ENCODE measurements around the gene PTGER2.
A peak's percentile ranks its signal among the peaks of the same experiment; 100 is the strongest.

The PTGER2 gene

DNA sequence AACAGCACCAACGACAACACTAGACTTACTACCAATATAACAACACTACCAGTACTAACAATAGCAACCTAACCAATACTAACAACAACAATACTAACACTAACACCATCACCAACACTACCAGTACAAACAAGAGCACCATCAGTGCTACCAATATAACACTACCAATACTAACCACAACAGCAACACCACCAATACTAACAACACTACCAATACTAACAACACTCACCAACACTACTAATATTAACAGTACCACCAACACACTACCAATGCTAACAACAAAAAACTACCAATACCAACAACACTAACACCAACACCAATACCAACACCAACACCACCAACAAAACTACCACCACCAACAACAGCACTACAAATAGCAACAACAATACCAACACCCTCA is 25.1 kb downstream of the PTGER2 start:
- Histone ChIP-seq H3K4me3 (ENCODE audit: low read length in 2 of 2) (no peak overlapping the region), H3K9me3 (ENCODE audit: control insufficient read depth in 2 of 2, low read length in 2 of 2) (no peaks in the 10 kb centered on the region), H3K9ac (ENCODE audit: low read length in 2 of 2) (no peak overlapping the region), H3K27me3 (ENCODE audit: control insufficient read depth in 1 of 2, insufficient read depth in 2 of 2, low read length in 2 of 2) (no peaks in the 10 kb centered on the region), H3K27ac (ENCODE audit: low read length) (no peak overlapping the region), H3K36me3 (ENCODE audit: control insufficient read depth in 2 of 2, insufficient read depth in 2 of 2, low read length in 2 of 2) (no peaks in the 10 kb centered on the region), H3K4me1 (ENCODE audit: control insufficient read depth, insufficient read depth, low read length) (peaks cover 5% of the 10 kb centered on the region)

DNA sequence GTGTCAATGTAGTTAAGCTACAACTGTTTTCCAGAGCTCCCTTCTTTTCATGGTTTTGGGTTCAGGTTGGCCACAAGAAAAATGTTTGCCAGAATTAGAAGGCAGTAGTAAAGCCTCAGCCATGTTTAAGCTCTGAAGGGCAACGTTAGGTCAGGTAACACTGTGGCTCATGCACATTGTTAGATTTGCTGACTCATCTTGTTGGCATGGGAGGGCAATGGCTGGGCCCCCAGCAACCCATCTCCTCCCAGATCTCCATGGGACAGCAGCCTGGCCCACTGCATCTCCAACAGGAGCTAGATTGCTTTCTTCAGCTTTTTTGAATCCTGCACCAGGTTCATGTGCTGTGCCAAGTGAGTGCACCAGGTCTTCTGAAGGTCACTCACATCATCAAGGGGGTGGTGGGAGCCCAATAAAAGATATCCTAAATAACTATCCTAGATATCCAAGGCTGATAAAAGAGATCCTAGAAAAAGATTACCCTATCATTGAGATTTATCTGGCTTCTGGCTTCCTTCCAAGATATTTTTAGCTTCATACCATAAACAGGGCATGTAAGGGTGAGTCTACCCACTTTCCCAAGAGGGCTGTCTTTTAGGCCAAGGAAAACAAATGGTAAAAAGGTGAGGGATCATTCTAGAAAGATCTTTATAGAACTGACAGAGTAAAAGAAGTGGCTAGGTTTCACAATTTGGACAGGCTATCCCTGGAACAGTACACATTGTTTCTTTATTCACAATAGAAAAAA is 28.9 kb downstream of the PTGER2 start:
- Histone ChIP-seq H3K4me1 (ENCODE audit: control insufficient read depth, insufficient read depth, low read length) (peaks cover 5% of the 10 kb centered on the region), H3K9me3 (ENCODE audit: control insufficient read depth in 2 of 2, low read length in 2 of 2) (no peaks in the 10 kb centered on the region), H3K4me3 (ENCODE audit: low read length in 2 of 2) (no peak overlapping the region), H3K9ac (ENCODE audit: low read length in 2 of 2) (no peak overlapping the region), H3K36me3 (ENCODE audit: control insufficient read depth in 2 of 2, insufficient read depth in 2 of 2, low read length in 2 of 2) (no peaks in the 10 kb centered on the region), H3K27ac (ENCODE audit: low read length) (no peak overlapping the region), H3K27me3 (ENCODE audit: control insufficient read depth in 1 of 2, insufficient read depth in 2 of 2, low read length in 2 of 2) (no peaks in the 10 kb centered on the region)

DNA sequence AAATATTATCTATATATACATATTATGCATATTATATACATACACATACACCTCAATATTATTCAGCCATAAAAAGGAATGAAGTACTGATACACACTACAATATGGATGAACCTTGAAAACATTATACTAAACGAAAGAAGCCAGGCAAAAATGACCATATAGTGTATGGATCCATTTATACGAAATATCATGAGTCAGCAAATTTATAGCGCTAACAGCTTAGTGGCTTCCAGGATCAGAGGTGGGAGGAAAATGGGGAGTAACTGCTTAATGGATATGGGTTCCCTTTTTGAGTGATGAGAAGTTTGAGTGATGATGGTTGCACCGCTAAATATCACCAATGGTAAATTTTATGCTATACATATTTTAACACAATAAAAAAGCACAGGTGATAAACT is 32.7 kb downstream of the PTGER2 start:
- Histone ChIP-seq H3K9ac (ENCODE audit: low read length in 2 of 2) (no peak overlapping the region), H3K27ac (ENCODE audit: low read length) (no peak overlapping the region), H3K9me3 (ENCODE audit: control insufficient read depth in 2 of 2, low read length in 2 of 2) (no peaks in the 10 kb centered on the region), H3K27me3 (ENCODE audit: control insufficient read depth in 1 of 2, insufficient read depth in 2 of 2, low read length in 2 of 2) (no peaks in the 10 kb centered on the region), H3K4me3 (ENCODE audit: low read length in 2 of 2) (no peak overlapping the region), H3K36me3 (ENCODE audit: control insufficient read depth in 2 of 2, insufficient read depth in 2 of 2, low read length in 2 of 2) (no peaks in the 10 kb centered on the region), H3K4me1 (ENCODE audit: control insufficient read depth, insufficient read depth, low read length) (peaks cover 21% of the 10 kb centered on the region)

DNA sequence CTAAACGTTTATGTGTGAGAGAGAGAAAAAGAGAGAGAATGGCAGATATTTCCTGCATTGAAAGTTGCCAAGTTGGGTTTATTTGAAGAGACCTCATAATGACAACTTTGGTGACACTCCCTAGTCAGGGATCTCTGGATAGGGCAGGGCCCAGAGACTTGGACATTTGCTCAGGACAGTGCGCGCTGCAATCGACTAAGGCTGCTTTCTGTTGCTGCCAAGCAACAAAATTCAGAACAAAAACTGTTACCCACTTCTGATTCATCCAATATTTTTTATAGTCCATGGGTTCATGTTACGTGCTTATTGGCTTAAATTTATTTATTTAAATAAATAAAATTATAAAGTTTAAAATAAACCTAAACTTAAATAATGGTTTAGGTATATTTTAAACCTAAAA is 34.2 kb downstream of the PTGER2 start:
- H3K4me3 ChIP-seq (ENCODE audit: low read length in 2 of 2) = no peak overlapping the region
- H3K9ac ChIP-seq (ENCODE audit: low read length in 2 of 2) = no peak overlapping the region
- no peaks in the 10 kb centered on the region for H3K27me3 ChIP-seq (ENCODE audit: control insufficient read depth in 1 of 2, insufficient read depth in 2 of 2, low read length in 2 of 2)
- H3K4me1 ChIP-seq (ENCODE audit: control insufficient read depth, insufficient read depth, low read length) = peaks cover 23% of the 10 kb centered on the region
- no peak overlapping the region for H3K27ac ChIP-seq (ENCODE audit: low read length)
- H3K36me3 ChIP-seq (ENCODE audit: control insufficient read depth in 2 of 2, insufficient read depth in 2 of 2, low read length in 2 of 2) = no peaks in the 10 kb centered on the region
- no peaks in the 10 kb centered on the region for H3K9me3 ChIP-seq (ENCODE audit: control insufficient read depth in 2 of 2, low read length in 2 of 2)

DNA sequence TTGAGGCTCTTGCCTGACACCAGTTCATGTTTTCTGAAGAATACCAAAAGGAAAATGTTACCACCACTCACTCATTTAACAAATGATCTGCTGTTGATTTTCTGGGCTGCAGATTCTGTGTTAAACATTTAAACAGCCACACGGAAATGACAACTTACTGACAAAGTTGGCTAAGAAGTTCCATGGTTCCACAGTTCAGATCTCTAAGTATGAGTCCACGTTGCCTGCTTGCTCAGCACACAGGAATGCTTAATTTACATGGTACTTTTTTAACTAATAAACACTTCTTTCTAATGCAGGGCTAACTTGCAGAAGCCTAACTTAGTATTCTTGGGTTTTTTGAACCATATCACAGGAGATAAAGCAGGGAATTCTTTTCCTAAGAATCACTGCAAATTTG is 34.7 kb downstream of the PTGER2 start:
- Histone ChIP-seq H3K27me3 (ENCODE audit: control insufficient read depth in 1 of 2, insufficient read depth in 2 of 2, low read length in 2 of 2) (no peaks in the 10 kb centered on the region), H3K4me3 (ENCODE audit: low read length in 2 of 2) (no peak overlapping the region), H3K9ac (ENCODE audit: low read length in 2 of 2) (no peak overlapping the region), H3K36me3 (ENCODE audit: control insufficient read depth in 2 of 2, insufficient read depth in 2 of 2, low read length in 2 of 2) (no peaks in the 10 kb centered on the region), H3K27ac (ENCODE audit: low read length) (no peak overlapping the region), H3K9me3 (ENCODE audit: control insufficient read depth in 2 of 2, low read length in 2 of 2) (no peaks in the 10 kb centered on the region), H3K4me1 (ENCODE audit: control insufficient read depth, insufficient read depth, low read length) (peaks cover 23% of the 10 kb centered on the region)

DNA sequence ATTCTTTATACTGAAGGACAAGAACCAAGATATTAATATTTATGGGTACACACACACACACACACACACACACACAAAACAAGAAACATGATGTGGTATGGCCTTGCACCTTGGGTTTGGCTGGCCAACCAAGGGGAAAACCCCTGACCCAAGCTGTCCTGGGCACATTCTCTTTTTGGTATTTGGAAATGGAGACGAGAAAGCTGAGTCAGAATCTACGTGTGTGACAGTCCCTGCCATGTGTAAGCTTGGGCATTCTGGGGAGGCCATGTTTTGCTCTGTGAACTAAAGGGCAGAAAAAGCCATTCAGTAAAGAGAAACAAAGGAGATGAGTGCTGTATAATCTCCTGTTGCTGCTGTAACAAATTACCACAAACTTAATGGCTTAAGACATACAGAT is 35.6 kb downstream of the PTGER2 start:
- no peak overlapping the region for H3K9ac ChIP-seq (ENCODE audit: low read length in 2 of 2)
- no peaks in the 10 kb centered on the region for H3K9me3 ChIP-seq (ENCODE audit: control insufficient read depth in 2 of 2, low read length in 2 of 2)
- peaks cover 23% of the 10 kb centered on the region for H3K4me1 ChIP-seq (ENCODE audit: control insufficient read depth, insufficient read depth, low read length)
- H3K27ac ChIP-seq (ENCODE audit: low read length) = peak overlapping the region; percentile 89
- no peaks in the 10 kb centered on the region for H3K27me3 ChIP-seq (ENCODE audit: control insufficient read depth in 1 of 2, insufficient read depth in 2 of 2, low read length in 2 of 2)
- no peak overlapping the region for H3K4me3 ChIP-seq (ENCODE audit: low read length in 2 of 2)
- H3K36me3 ChIP-seq (ENCODE audit: control insufficient read depth in 2 of 2, insufficient read depth in 2 of 2, low read length in 2 of 2) = no peaks in the 10 kb centered on the region

DNA sequence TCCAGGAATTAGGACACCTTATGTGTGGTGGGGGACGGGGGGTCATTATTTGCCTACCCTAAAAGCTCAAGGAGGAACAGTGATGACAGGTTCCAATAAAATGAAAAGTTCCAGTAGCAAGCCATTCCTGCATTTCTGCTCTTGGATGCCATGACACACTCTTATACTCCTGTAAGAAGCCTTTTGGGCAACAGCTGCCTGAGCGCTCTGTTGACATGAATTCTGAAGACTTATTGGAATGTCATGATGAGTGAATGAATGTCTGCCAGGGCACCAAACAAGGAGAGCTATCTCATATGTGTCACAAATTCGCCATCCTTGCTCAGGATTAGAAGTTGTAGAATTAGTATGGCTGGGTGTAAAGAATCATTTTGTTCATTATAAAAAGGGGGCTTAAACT is 36.3 kb downstream of the PTGER2 start:
- H3K27ac ChIP-seq (ENCODE audit: low read length) = peak overlapping the region; percentile 89
- no peaks in the 10 kb centered on the region for H3K27me3 ChIP-seq (ENCODE audit: control insufficient read depth in 1 of 2, insufficient read depth in 2 of 2, low read length in 2 of 2)
- peaks cover 27% of the 10 kb centered on the region for H3K4me1 ChIP-seq (ENCODE audit: control insufficient read depth, insufficient read depth, low read length)

DNA sequence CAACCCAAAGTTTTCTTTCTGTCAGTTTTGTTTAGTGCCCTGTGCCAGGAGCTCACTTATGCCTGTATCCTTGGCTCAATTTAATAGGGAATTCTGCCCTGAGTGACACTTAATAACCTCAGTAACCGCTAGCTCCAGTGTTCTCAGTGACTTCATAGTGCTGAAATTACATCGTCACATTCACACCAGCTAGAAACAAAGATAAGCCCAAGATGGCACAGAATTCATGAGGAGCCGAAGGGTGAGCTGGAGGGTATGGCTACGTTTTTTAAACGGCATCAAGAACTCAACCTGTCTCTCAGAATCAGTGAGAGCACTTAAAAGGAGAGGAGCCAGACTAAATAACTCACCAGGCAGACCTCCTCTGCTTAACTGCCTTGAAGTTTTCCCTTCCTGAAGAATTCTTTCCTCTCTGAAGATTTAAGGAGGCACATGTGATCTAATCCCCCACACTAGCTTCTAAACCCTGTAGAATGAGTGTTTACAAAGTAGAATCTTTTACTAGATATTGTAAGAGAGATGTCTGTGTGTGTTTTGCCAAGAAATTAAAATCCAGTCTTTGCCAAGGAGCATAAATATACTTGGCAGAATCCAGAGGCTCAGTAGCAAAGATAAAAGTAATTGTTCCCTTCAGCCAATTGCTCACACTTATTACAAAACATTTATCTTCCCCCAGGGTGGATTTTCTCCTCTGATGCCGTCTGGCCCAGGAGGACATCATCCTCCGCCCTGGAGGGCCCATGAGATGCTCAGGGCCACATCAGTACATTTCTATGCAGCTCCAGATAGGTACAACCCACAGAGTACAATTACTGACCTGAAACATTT is 37.3 kb downstream of the PTGER2 start:
- Histone ChIP-seq H3K27me3 (ENCODE audit: control insufficient read depth in 1 of 2, insufficient read depth in 2 of 2, low read length in 2 of 2) (no peaks in the 10 kb centered on the region), H3K4me1 (ENCODE audit: control insufficient read depth, insufficient read depth, low read length) (peaks cover 27% of the 10 kb centered on the region), H3K36me3 (ENCODE audit: control insufficient read depth in 2 of 2, insufficient read depth in 2 of 2, low read length in 2 of 2) (no peaks in the 10 kb centered on the region), H3K27ac (ENCODE audit: low read length) (peak overlapping the region; percentile 89), H3K9ac (ENCODE audit: low read length in 2 of 2) (peak overlapping the region; percentile 50 to 72), H3K9me3 (ENCODE audit: control insufficient read depth in 2 of 2, low read length in 2 of 2) (no peaks in the 10 kb centered on the region), H3K4me3 (ENCODE audit: low read length in 2 of 2) (no peak overlapping the region)

More for the DNA sequence above, 36.3 kb downstream of the PTGER2 start:
- H3K9ac ChIP-seq (ENCODE audit: low read length in 2 of 2) = peak overlapping the region; percentile 31 to 47
- no peak overlapping the region for H3K4me3 ChIP-seq (ENCODE audit: low read length in 2 of 2)
- no peaks in the 10 kb centered on the region for H3K9me3 ChIP-seq (ENCODE audit: control insufficient read depth in 2 of 2, low read length in 2 of 2)
- no peaks in the 10 kb centered on the region for H3K36me3 ChIP-seq (ENCODE audit: control insufficient read depth in 2 of 2, insufficient read depth in 2 of 2, low read length in 2 of 2)

DNA sequence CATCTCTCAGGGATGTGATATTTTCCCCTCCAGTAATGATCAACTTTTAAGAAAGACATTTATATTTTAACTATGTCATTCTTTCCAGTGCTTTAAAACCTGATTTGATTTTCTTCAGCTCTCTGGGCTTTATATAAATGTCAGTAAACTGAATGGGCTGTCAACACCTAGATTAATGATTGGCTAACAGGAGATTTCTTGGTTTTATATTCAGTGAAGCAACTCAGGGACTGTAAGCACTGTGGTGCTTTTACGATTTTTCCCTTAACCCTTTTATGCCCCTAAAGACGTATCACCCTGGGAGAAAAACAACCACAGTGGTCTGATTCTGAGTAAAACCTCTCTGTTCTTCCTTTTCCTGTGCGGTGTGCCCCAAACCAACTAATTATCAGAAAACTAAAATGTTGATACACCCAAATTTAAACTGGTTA is 38.0 kb downstream of the PTGER2 start:
- Histone ChIP-seq H3K4me3 (ENCODE audit: low read length in 2 of 2) (no peak overlapping the region), H3K9me3 (ENCODE audit: control insufficient read depth in 2 of 2, low read length in 2 of 2) (no peaks in the 10 kb centered on the region), H3K27me3 (ENCODE audit: control insufficient read depth in 1 of 2, insufficient read depth in 2 of 2, low read length in 2 of 2) (no peaks in the 10 kb centered on the region), H3K27ac (ENCODE audit: low read length) (peak overlapping the region; percentile 89), H3K9ac (ENCODE audit: low read length in 2 of 2) (peak overlapping the region in 1 of 2 donors; percentile 30), H3K36me3 (ENCODE audit: control insufficient read depth in 2 of 2, insufficient read depth in 2 of 2, low read length in 2 of 2) (no peaks in the 10 kb centered on the region), H3K4me1 (ENCODE audit: control insufficient read depth, insufficient read depth, low read length) (peaks cover 27% of the 10 kb centered on the region)

DNA sequence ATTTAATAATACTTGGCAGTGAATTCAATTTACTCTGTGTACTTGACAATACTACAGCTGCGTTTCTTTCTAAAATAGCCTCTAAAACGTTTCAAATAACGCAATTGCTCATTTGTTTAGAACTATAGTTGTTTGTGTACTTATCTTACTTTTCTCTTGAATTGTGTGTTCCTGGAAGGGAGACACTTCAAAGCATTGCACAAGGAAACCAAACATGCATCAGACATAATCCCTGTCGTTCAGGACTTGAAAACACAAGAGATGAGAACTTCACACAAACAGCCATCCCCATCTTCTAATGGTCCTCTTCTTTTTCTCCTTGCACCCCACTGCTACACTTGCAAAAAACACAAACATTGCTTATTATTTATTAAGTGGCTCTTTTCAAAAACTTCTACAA is 38.5 kb downstream of the PTGER2 start:
- Histone ChIP-seq H3K9me3 (ENCODE audit: control insufficient read depth in 2 of 2, low read length in 2 of 2) (no peaks in the 10 kb centered on the region), H3K4me1 (ENCODE audit: control insufficient read depth, insufficient read depth, low read length) (peaks cover 27% of the 10 kb centered on the region), H3K4me3 (ENCODE audit: low read length in 2 of 2) (no peak overlapping the region), H3K9ac (ENCODE audit: low read length in 2 of 2) (no peak overlapping the region), H3K27me3 (ENCODE audit: control insufficient read depth in 1 of 2, insufficient read depth in 2 of 2, low read length in 2 of 2) (no peaks in the 10 kb centered on the region), H3K36me3 (ENCODE audit: control insufficient read depth in 2 of 2, insufficient read depth in 2 of 2, low read length in 2 of 2) (no peaks in the 10 kb centered on the region), H3K27ac (ENCODE audit: low read length) (peak overlapping the region; percentile 89)

DNA sequence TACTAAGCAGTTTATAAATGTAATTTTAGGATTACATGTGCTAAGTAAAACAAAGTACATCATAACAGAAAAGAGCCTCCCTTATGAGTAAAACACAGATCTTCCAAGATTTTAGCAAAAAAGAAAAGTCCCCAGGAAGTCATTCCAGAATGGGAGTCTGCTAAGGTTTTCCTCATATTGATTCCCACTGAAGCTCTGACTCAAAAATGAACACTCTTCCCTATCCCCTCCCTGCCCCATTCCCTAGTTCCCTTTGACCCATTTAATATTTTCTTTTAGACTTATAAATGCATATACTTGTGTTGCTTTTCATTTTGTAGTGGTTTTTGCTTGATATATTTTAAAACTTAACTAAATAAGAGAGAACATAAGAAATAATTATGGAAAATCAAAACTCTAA is 40.1 kb downstream of the PTGER2 start:
- H3K27me3 ChIP-seq (ENCODE audit: control insufficient read depth in 1 of 2, insufficient read depth in 2 of 2, low read length in 2 of 2) = no peaks in the 10 kb centered on the region
- no peaks in the 10 kb centered on the region for H3K36me3 ChIP-seq (ENCODE audit: control insufficient read depth in 2 of 2, insufficient read depth in 2 of 2, low read length in 2 of 2)
- peaks cover 23% of the 10 kb centered on the region for H3K4me1 ChIP-seq (ENCODE audit: control insufficient read depth, insufficient read depth, low read length)
- H3K9ac ChIP-seq (ENCODE audit: low read length in 2 of 2) = no peak overlapping the region
- no peak overlapping the region for H3K27ac ChIP-seq (ENCODE audit: low read length)
- H3K9me3 ChIP-seq (ENCODE audit: control insufficient read depth in 2 of 2, low read length in 2 of 2) = no peaks in the 10 kb centered on the region
- H3K4me3 ChIP-seq (ENCODE audit: low read length in 2 of 2) = no peak overlapping the region
